Measurements from ENCODE around the gene ZNF550. TPM values are rescaled to one million over a fixed set of nuclear protein-coding genes. Genes with fewer than 3 reads are reported as not detected.

ZNF550 gene
- polyA plus RNA-seq, 1 donor (not counting 4 experiments of a cell fraction or from before 2014, with no cell fraction given), result 7.3 TPM

DNA sequence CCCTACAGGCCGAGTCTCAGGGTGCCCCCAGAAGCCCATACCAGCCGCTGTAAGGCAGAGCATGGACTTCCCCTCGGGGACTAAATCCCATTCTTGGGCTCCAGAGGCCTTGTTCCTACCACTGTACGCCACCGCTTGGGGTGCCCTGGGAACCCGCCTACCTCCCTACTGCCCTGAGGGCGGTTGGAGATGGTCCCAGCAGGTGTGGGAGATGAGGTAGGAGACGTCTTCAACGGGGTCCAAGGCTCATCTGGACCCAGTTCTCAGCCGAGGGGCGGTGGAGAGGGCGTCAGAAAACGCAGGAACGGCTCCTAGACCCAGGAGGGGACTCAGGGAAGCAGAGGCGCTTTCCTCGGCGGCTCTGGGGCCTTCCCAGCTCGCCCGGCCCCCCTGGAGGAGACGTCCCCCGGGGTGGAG lies 23.4 kb upstream of the ZNF550 start:
- dilution Hi-C loops (cut with MboI; ENCODE audit: extremely low pct_ligation_motif_present, low sequenced_read_pairs), result no loop called here

DNA sequence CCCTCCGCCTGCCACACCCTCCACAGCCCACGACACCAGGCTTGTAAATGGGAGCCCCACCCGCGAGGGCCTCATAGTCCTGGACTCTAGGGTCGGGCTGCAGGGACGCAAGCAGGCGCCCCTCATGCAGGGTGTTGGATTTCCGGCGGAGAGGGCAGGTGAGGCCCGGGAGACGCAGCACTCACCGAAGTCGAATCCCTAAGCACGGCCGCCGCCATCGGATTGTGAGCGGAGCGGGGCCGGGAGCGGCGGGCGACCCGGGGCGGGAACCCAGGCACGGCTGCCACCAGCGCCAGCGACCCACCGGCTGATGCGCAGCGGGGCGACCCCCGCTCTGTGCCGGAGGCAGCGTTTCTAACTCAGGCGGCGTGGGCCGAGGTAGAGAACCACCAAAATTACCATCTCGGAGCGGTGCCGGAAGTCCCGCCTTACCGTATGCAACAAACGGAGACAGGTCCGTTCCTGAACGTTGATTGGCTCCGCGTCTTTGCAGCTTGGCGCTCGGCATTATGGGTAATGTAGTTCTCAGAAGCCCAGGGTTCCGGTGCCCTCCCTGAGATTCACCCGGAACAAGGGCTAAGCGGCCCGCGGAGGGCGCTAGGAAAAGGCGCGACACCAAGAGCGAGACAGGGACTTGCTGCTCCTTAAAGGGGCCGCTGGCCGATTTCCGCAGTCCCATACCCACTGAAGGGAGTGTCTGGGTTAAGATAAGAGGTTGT lies 19.0 kb upstream of the ZNF550 start, which contains the start of gene ZNF416:
Gene ZNF416, minus strand, starts transcription at position 425 of the 719 bp plus-strand sequence. Its CDS starts 207 bp downstream, at position 218.
- H3K4me3 ChIP-seq (ENCODE audit: control insufficient read depth in 2 of 3, extremely low read depth in 1 of 3, insufficient read depth in 2 of 3, low read depth in 1 of 3, low read length in 3 of 3), result peak within 1 kb of the TSS; percentile 59 to 96 (median 84)
- H3K9ac ChIP-seq (ENCODE audit: control insufficient read depth, extremely low read depth, insufficient read depth, low read length), result peak within 1 kb of the TSS; percentile 86
- peak within 1 kb of the TSS; percentile 92 for H3K4me2 ChIP-seq (ENCODE audit: control insufficient read depth, extremely low read depth, insufficient read depth, low read depth, low read length)
- TF ChIP-seq, protein P1, sequence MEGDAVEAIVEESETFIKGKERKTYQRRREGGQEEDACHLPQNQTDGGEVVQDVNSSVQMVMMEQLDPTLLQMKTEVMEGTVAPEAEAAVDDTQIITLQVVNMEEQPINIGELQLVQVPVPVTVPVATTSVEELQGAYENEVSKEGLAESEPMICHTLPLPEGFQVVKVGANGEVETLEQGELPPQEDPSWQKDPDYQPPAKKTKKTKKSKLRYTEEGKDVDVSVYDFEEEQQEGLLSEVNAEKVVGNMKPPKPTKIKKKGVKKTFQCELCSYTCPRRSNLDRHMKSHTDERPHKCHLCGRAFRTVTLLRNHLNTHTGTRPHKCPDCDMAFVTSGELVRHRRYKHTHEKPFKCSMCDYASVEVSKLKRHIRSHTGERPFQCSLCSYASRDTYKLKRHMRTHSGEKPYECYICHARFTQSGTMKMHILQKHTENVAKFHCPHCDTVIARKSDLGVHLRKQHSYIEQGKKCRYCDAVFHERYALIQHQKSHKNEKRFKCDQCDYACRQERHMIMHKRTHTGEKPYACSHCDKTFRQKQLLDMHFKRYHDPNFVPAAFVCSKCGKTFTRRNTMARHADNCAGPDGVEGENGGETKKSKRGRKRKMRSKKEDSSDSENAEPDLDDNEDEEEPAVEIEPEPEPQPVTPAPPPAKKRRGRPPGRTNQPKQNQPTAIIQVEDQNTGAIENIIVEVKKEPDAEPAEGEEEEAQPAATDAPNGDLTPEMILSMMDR (optimal IDR thresholded peaks at IDR 0.05 in 1 of 3, IDR thresholded peaks at IDR 0.05 in 1 of 3, conservative IDR thresholded peaks at IDR 0.05 in 1 of 3; ENCODE audit: extremely low read depth in 1 of 3, insufficient read depth in 2 of 3, low read length in 3 of 3), result peak in 1 of 3 experiments; percentile 47
- TF ChIP-seq EZH2 (IDR thresholded peaks at IDR 0.05; ENCODE audit: low read length), result no peak
- no peaks in the 10 kb centered on the region for H4K20me1 ChIP-seq (ENCODE audit: control insufficient read depth, extremely low read depth, insufficient read depth, low read length)
- H3K79me2 ChIP-seq (ENCODE audit: control insufficient read depth, insufficient read depth, low read length), result peaks cover 19% of the 10 kb centered on the region
- no peaks in the 10 kb centered on the region for H3K27me3 ChIP-seq (ENCODE audit: control insufficient read depth, extremely low read depth, insufficient read depth, low read length)
- H2AFZ ChIP-seq (ENCODE audit: control insufficient read depth, low read length), result peak within 1 kb of the TSS; percentile 89
- peaks cover 40% of the 10 kb centered on the region for H3K9me3 ChIP-seq (ENCODE audit: control insufficient read depth, low read depth, low read length)
- peak within 1 kb of the TSS; percentile 66 for H3K27ac ChIP-seq (ENCODE audit: control insufficient read depth, insufficient read depth, low read length)
- H3K4me1 ChIP-seq (ENCODE audit: control insufficient read depth, extremely low read depth, insufficient read depth, low read length), result peaks cover 12% of the 10 kb centered on the region
- FAIRE-seq (peak; percentile 97), DNase-seq (ENCODE audit: low read depth, low spot score) (peak; percentile 88)
- H3K9me1 ChIP-seq (ENCODE audit: control insufficient read depth, extremely low read depth, insufficient read depth, low read length), result no peaks in the 10 kb centered on the region
- dilution Hi-C loops (cut with MboI; ENCODE audit: extremely low pct_ligation_motif_present, low sequenced_read_pairs), result no loop called here
- H3K36me3 ChIP-seq (ENCODE audit: control insufficient read depth in 2 of 2, extremely low read depth in 1 of 2, insufficient read depth in 2 of 2, low read length in 2 of 2), result peaks cover 15 to 25% of the 10 kb centered on the region in 2 experiments

More for the DNA sequence above, 23.4 kb upstream of the ZNF550 start:
- Histone ChIP-seq H3K9ac (ENCODE audit: control insufficient read depth, extremely low read depth, insufficient read depth, low read length) (no peak overlapping the region), H3K27me3 (ENCODE audit: control insufficient read depth, extremely low read depth, insufficient read depth, low read length) (no peaks in the 10 kb centered on the region), H3K4me1 (ENCODE audit: control insufficient read depth, extremely low read depth, insufficient read depth, low read length) (peaks cover 20% of the 10 kb centered on the region), H3K36me3 (ENCODE audit: control insufficient read depth in 2 of 2, extremely low read depth in 1 of 2, insufficient read depth in 2 of 2, low read length in 2 of 2) (no peaks in the 10 kb centered on the region), H4K20me1 (ENCODE audit: control insufficient read depth, extremely low read depth, insufficient read depth, low read length) (no peaks in the 10 kb centered on the region), H3K4me2 (ENCODE audit: control insufficient read depth, extremely low read depth, insufficient read depth, low read depth, low read length) (peak overlapping the region; percentile 85), H3K27ac (ENCODE audit: control insufficient read depth, insufficient read depth, low read length) (no peak overlapping the region), H3K9me1 (ENCODE audit: control insufficient read depth, extremely low read depth, insufficient read depth, low read length) (no peaks in the 10 kb centered on the region), H3K79me2 (ENCODE audit: control insufficient read depth, insufficient read depth, low read length) (peaks cover 6% of the 10 kb centered on the region), H2AFZ (ENCODE audit: control insufficient read depth, low read length) (peak overlapping the region; percentile 93), H3K4me3 (ENCODE audit: control insufficient read depth in 2 of 3, extremely low read depth in 1 of 3, insufficient read depth in 2 of 3, low read depth in 1 of 3, low read length in 3 of 3) (peak overlapping the region in 1 of 3 experiments; percentile 73), H3K9me3 (ENCODE audit: control insufficient read depth, low read depth, low read length) (peaks cover 12% of the 10 kb centered on the region)
- FAIRE-seq (no peak), DNase-seq (ENCODE audit: low read depth, low spot score) (no peak)
- TF ChIP-seq EZH2 (IDR thresholded peaks at IDR 0.05; ENCODE audit: low read length), result no peak
- TF ChIP-seq, protein P1 (optimal IDR thresholded peaks at IDR 0.05 in 1 of 3, IDR thresholded peaks at IDR 0.05 in 1 of 3, conservative IDR thresholded peaks at IDR 0.05 in 1 of 3; ENCODE audit: extremely low read depth in 1 of 3, insufficient read depth in 2 of 3, low read length in 3 of 3), result no peak

Measured in keratinocyte (primary cell).